H9 (cell line): ENCODE results near the gene OR2V1. TPM values are rescaled to one million over a fixed set of nuclear protein-coding genes. Genes with fewer than 3 reads are reported as not detected.
A peak's percentile ranks its signal among the peaks of the same experiment; 100 is the strongest.
"Not testable (repeated sequence)": the region's sequence is repeated elsewhere in the genome, so short reads cannot be mapped to it uniquely, and the experiment has no call there.

ENCODE experiments used
- DNase-seq: peaks from one replicate; pipeline ENCODE4 v3.0.0-alpha.2; 2017
- H2AFZ ChIP-seq: one replicate; pipeline ENCODE4 v1.6.1; 2013; ENCODE audit warnings: mild to moderate bottlenecking, low read length, control low read depth, moderate library complexity
- H2AK5ac ChIP-seq: 2 replicates; pipeline ENCODE4 v1.6.1; 2013; ENCODE audit warnings: low read length, control low read depth, mixed read lengths; ENCODE audit not compliant: insufficient read length
- H2BK120ac ChIP-seq: one replicate; pipeline ENCODE4 v1.6.1; 2013; ENCODE audit warnings: low read depth, mild to moderate bottlenecking, low read length, control low read depth, inconsistent platforms; ENCODE audit not compliant: poor library complexity, severe bottlenecking
- H2BK12ac ChIP-seq: 2 replicates; pipeline ENCODE4 v1.6.1; 2013; ENCODE audit warnings: low read length, control low read depth, mixed read lengths, low read depth; ENCODE audit not compliant: insufficient read length
- H2BK15ac ChIP-seq: 2 replicates; pipeline ENCODE4 v1.6.1; 2013; ENCODE audit warnings: low read depth, low read length, control low read depth
- H2BK20ac ChIP-seq: one replicate; pipeline ENCODE4 v1.6.1; 2013; ENCODE audit warnings: low read depth, mild to moderate bottlenecking, low read length, control low read depth, inconsistent platforms; ENCODE audit not compliant: poor library complexity, severe bottlenecking
- H2BK5ac ChIP-seq: 2 replicates; pipeline ENCODE4 v1.6.1; 2013; ENCODE audit warnings: low read length, control low read depth, mixed read lengths; ENCODE audit not compliant: insufficient read length
- H3K14ac ChIP-seq: 2 replicates; pipeline ENCODE4 v1.6.1; 2013; ENCODE audit warnings: low read length, control low read depth; ENCODE audit not compliant: insufficient read depth
- H3K18ac ChIP-seq: 2 replicates; pipeline ENCODE4 v1.6.1; 2013; ENCODE audit warnings: low read depth, mild to moderate bottlenecking, mixed read lengths, low read length, control low read depth; ENCODE audit not compliant: insufficient read length
- H3K23ac ChIP-seq: 2 replicates; pipeline ENCODE4 v1.6.1; 2013; ENCODE audit warnings: low read length, control low read depth, mixed read lengths, low read depth; ENCODE audit not compliant: insufficient read length
- H3K23me2 ChIP-seq: 2 replicates; pipeline ENCODE4 v1.6.1; 2013; ENCODE audit warnings: low read depth, mild to moderate bottlenecking, mixed read lengths, low read length, control low read depth; ENCODE audit not compliant: insufficient read length, poor library complexity, severe bottlenecking
- H3K27ac ChIP-seq: 2 replicates; pipeline ENCODE4 v1.5.1; 2013; ENCODE audit warnings: low read length, control low read depth, mixed read lengths, low read depth; ENCODE audit not compliant: insufficient read length
- H3K27me3 ChIP-seq: 2 replicates; pipeline ENCODE4 v1.6.1; 2013; ENCODE audit warnings: low read length, control low read depth, inconsistent platforms; ENCODE audit not compliant: insufficient read depth
- H3K4ac ChIP-seq: 2 replicates; pipeline ENCODE4 v1.6.1; 2013; ENCODE audit warnings: low read depth, mild to moderate bottlenecking, control low read depth, inconsistent platforms, low read length, moderate library complexity
- H3K4me1 ChIP-seq: 2 replicates; pipeline ENCODE4 v1.6.1; 2013; ENCODE audit warnings: low read length, control low read depth, inconsistent platforms; ENCODE audit not compliant: insufficient read depth
- H3K4me2 ChIP-seq: 2 replicates; pipeline ENCODE4 v1.6.1; 2013; ENCODE audit warnings: low read length, control low read depth, mixed read lengths; ENCODE audit not compliant: insufficient read length, insufficient read depth
- H3K56ac ChIP-seq: 2 replicates; pipeline ENCODE4 v1.6.1; 2013; ENCODE audit warnings: low read depth, mild to moderate bottlenecking, mixed read lengths, low read length, control low read depth; ENCODE audit not compliant: insufficient read length
- H3K79me1 ChIP-seq: 2 replicates; pipeline ENCODE4 v1.6.1; 2013; ENCODE audit warnings: low read depth, mild to moderate bottlenecking, moderate library complexity, low read length, control low read depth, inconsistent platforms; ENCODE audit not compliant: insufficient read depth, poor library complexity, severe bottlenecking
- H3K79me2 ChIP-seq: 2 replicates; pipeline ENCODE4 v1.6.1; 2013; ENCODE audit warnings: low read length, control low read depth, inconsistent platforms; ENCODE audit not compliant: insufficient read depth
- H3K9ac ChIP-seq: 2 replicates; pipeline ENCODE4 v1.6.1; 2013; ENCODE audit warnings: low read length, control low read depth, mixed read lengths; ENCODE audit not compliant: insufficient read length; ENCODE audit errors: extremely low read depth
- H3K9me3 ChIP-seq: one replicate; pipeline ENCODE4 v1.6.1; 2013; ENCODE audit warnings: low read depth, low read length, inconsistent platforms; ENCODE audit not compliant: control insufficient read depth
- H3T11ph ChIP-seq: one replicate; pipeline ENCODE4 v1.6.1; 2013; ENCODE audit warnings: mild to moderate bottlenecking, low read length, control low read depth, inconsistent platforms
- H4K20me1 ChIP-seq: one replicate; pipeline ENCODE4 v1.6.1; 2013; ENCODE audit not compliant: control insufficient read depth, insufficient read length, insufficient read depth
- H4K5ac ChIP-seq: 2 replicates; pipeline ENCODE4 v1.6.1; 2013; ENCODE audit warnings: low read depth, mild to moderate bottlenecking, mixed read lengths, low read length, control low read depth; ENCODE audit not compliant: insufficient read length
- H4K8ac ChIP-seq: replicated peaks from 2 replicates; pipeline ENCODE4 v1.6.1; 2013; ENCODE audit warnings: low read length, control low read depth, mixed read lengths, low read depth; ENCODE audit not compliant: insufficient read length
- H4K91ac ChIP-seq: 2 replicates; pipeline ENCODE4 v1.6.1; 2013; ENCODE audit warnings: low read depth, mild to moderate bottlenecking, moderate library complexity, mixed read lengths, low read length, control low read depth; ENCODE audit not compliant: insufficient read length
- H3K27ac Mint-ChIP-seq, 3 experiments: 2 replicates in 2 of 3; 3 replicates in 1 of 3; pipeline ENCODE4 v1.8.0; 2020 to 2021; ENCODE audit warnings: mixed read lengths in 3 of 3, mild to moderate bottlenecking in 1 of 3, moderate library complexity in 1 of 3
- H3K27me3 Mint-ChIP-seq: 2 replicates; pipeline ENCODE4 v1.8.0; 2021; ENCODE audit warnings: low read depth, mild to moderate bottlenecking, moderate library complexity, mixed read lengths
- H3K36me3 Mint-ChIP-seq, 3 experiments: 2 replicates in 2 of 3; 3 replicates in 1 of 3; pipeline ENCODE4 v1.8.0; 2020 to 2021; ENCODE audit warnings: low read depth in 3 of 3, mixed read lengths in 3 of 3; ENCODE audit not compliant: insufficient read depth in 1 of 3
- H3K4me1 Mint-ChIP-seq, 2 experiments: 2 replicates each; pipeline ENCODE4 v1.8.0; 2020; ENCODE audit warnings: mixed read lengths in 2 of 2
- H3K4me3 Mint-ChIP-seq, 2 experiments: 2 replicates in 1 of 2; 3 replicates in 1 of 2; pipeline ENCODE4 v1.8.0; 2020 to 2021; ENCODE audit warnings: mild to moderate bottlenecking in 2 of 2, mixed read lengths in 2 of 2, moderate library complexity in 1 of 2
- H3K9me3 Mint-ChIP-seq, 2 experiments: 2 replicates in 1 of 2; 3 replicates in 1 of 2; pipeline ENCODE4 v1.8.0; 2020; ENCODE audit warnings: mild to moderate bottlenecking in 2 of 2, mixed read lengths in 2 of 2, moderate library complexity in 1 of 2
- WGBS: extraction: QIAGEN DNeasy Blood & Tissue Kit; methylation state at CpG from one replicate; pipeline ENCODE4 v1.1.7; 2013; ENCODE audit warnings: missing lambda C conversion rate, low lambda C conversion rate, mixed read lengths; ENCODE audit not compliant: insufficient read length; ENCODE audit errors: extremely low coverage; 5-methylcytosine and 5-hydroxymethylcytosine counted together
- long read RNA-seq: library from polyadenylated mRNA; unstranded; transcript quantifications from one replicate; pipeline ENCODE4 v2.0.0, GENCODE V29; 2020
- total RNA-seq: library from RNA; stranded (reverse); gene quantifications from 2 replicates; pipeline ENCODE4 v1.2.1, GENCODE V29; 2021
- TF ChIP-seq, protein P1 (sequence below): fragments of 200-600 bp; sonication (generic); conservative IDR thresholded peaks from 3 replicates; pipeline ENCODE4 v1.8.0; 2021; ENCODE audit warnings: antibody characterized with exemption, mild to moderate bottlenecking

The OR2V1 gene, protein sequence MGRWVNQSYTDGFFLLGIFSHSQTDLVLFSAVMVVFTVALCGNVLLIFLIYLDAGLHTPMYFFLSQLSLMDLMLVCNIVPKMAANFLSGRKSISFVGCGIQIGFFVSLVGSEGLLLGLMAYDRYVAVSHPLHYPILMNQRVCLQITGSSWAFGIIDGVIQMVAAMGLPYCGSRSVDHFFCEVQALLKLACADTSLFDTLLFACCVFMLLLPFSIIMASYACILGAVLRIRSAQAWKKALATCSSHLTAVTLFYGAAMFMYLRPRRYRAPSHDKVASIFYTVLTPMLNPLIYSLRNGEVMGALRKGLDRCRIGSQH
- total RNA-seq: not detected in 2 replicates
- long read RNA-seq: 0 reads

DNA sequence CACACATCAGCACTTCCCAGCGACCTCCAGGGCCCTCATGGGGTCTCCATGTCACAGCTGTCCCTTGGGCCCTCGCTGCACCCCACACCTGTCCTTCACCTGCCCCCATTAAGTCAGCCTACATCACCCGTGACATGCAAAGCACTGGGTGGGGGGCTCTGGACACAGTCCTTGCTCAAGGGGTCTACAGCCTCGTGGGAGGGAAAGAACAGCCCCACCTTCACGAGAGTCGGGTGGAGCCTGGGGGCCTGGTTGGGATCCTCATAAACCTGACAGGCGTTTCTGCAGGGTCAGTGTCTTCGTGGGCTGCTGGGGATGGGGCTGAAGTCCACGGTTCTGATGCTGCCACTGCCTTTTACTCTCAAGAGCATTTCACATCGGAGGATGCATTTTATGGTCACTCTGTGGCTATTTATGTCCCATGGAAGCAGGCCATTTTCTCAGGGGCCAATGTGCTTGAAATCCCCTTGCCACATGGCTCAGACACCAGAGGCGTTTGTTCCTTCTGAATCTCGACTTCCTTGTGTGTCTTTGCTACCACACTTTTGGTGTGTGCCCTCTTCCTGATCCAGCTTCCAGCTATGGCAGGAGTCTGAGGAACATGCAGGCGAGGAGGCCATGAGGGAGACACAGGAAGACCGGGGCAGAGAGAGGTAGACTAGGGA, at the start of gene OR2V1:
OR2V1 (minus strand) TSS at position 338 of the 665 bp plus-strand sequence. CDS start 5,865 bp downstream, outside the sequence.
- H3K79me1 ChIP-seq: no peaks in the 10 kb centered on the region
- H2AK5ac ChIP-seq: no peak within 1 kb of the TSS
- H2BK12ac ChIP-seq: no peak within 1 kb of the TSS
- H3K4ac ChIP-seq: no peak within 1 kb of the TSS
- no CpG with 5 or more reads among the region's 14 CpGs for WGBS
- H3K18ac ChIP-seq: no peak within 1 kb of the TSS
- H3K27ac ChIP-seq: no peak within 1 kb of the TSS
- H2BK120ac ChIP-seq: no peak within 1 kb of the TSS
- Mint-ChIP-seq H3K36me3 (no peaks in the 10 kb centered on the region), H3K4me1 (peaks cover 0 to 10% of the 10 kb centered on the region in 2 experiments; a peak in 1 of 4 replicates), H3K4me3 (no peak within 1 kb of the TSS), H3K27ac (no peak within 1 kb of the TSS), H3K9me3 (peaks cover 0 to 7% of the 10 kb centered on the region in 2 experiments; a peak in 2 of 5 replicates), H3K27me3 (peaks cover 39% of the 10 kb centered on the region)
- no peak within 1 kb of the TSS for H3T11ph ChIP-seq
- H3K4me1 ChIP-seq: no peaks in the 10 kb centered on the region
- no peak for DNase-seq
- H3K9me3 ChIP-seq: no peaks in the 10 kb centered on the region
- H3K23ac ChIP-seq: no peak within 1 kb of the TSS
- H3K9ac ChIP-seq: no peak within 1 kb of the TSS
- no peak within 1 kb of the TSS for H2BK20ac ChIP-seq
- H4K8ac ChIP-seq: no peak within 1 kb of the TSS
- no peak within 1 kb of the TSS for H3K4me2 ChIP-seq
- H4K91ac ChIP-seq: no peak within 1 kb of the TSS
- TF ChIP-seq, protein P1, sequence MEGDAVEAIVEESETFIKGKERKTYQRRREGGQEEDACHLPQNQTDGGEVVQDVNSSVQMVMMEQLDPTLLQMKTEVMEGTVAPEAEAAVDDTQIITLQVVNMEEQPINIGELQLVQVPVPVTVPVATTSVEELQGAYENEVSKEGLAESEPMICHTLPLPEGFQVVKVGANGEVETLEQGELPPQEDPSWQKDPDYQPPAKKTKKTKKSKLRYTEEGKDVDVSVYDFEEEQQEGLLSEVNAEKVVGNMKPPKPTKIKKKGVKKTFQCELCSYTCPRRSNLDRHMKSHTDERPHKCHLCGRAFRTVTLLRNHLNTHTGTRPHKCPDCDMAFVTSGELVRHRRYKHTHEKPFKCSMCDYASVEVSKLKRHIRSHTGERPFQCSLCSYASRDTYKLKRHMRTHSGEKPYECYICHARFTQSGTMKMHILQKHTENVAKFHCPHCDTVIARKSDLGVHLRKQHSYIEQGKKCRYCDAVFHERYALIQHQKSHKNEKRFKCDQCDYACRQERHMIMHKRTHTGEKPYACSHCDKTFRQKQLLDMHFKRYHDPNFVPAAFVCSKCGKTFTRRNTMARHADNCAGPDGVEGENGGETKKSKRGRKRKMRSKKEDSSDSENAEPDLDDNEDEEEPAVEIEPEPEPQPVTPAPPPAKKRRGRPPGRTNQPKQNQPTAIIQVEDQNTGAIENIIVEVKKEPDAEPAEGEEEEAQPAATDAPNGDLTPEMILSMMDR: no peak
- H2AFZ ChIP-seq: no peak within 1 kb of the TSS
- H2BK15ac ChIP-seq: no peak within 1 kb of the TSS
- no peaks in the 10 kb centered on the region for H4K20me1 ChIP-seq
- no peak within 1 kb of the TSS for H3K56ac ChIP-seq
- H3K27me3 ChIP-seq: no peaks in the 10 kb centered on the region; the same call in 1 of the 2 replicates
- H2BK5ac ChIP-seq: no peak within 1 kb of the TSS
- H3K79me2 ChIP-seq: no peaks in the 10 kb centered on the region
- H3K14ac ChIP-seq: 0 out of 2 replicates have a peak within 1 kb of the TSS, but pooled peaks have one; percentile 20
- no peaks in the 10 kb centered on the region for H3K23me2 ChIP-seq
- H4K5ac ChIP-seq: no peak within 1 kb of the TSS

DNA sequence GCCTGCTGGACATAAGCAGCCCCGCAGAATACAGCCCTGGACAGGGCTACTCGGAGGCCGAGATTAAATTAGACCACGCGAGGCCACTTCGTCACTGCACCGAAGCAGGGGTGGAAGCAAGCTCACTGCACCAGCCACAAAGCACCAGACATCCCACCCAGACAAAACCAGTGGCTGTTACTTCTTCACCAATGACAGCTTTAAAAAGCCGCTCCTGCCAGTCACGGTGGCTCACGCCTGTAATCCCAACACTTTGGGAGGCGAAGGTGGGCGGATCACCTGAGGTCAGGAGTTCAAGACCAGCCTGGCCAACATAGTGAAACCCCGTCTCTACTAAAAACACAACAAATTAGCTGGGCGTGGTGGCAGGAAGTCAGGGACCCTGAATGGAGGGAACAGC, 46.6 kb upstream of the OR2V1 start:
- H2BK120ac ChIP-seq, H3K79me1 ChIP-seq, H2AK5ac ChIP-seq, H3K4ac ChIP-seq, H2BK15ac ChIP-seq, H3K27me3 ChIP-seq, H4K20me1 ChIP-seq, H4K8ac ChIP-seq, H2AFZ ChIP-seq, H3K4me2 ChIP-seq, H2BK12ac ChIP-seq, DNase-seq, H3K56ac ChIP-seq, H3K23ac ChIP-seq, H3K23me2 ChIP-seq, H4K91ac ChIP-seq, H3K79me2 ChIP-seq, H3K18ac ChIP-seq, H2BK20ac ChIP-seq, H3K27ac ChIP-seq, H3K36me3 Mint-ChIP-seq, H3K14ac ChIP-seq, H4K5ac ChIP-seq, H2BK5ac ChIP-seq, H3K9ac ChIP-seq, H3K4me1 ChIP-seq, H3K9me3 Mint-ChIP-seq, H3T11ph ChIP-seq, H3K27ac Mint-ChIP-seq, H3K9me3 ChIP-seq: not testable (repeated sequence)
- Mint-ChIP-seq H3K27me3 (peaks cover 25% of the 10 kb centered on the region), H3K4me1 (peaks cover 11 to 12% of the 10 kb centered on the region in 2 experiments), H3K4me3 (0 out of 5 replicates have a peak overlapping the region, but pooled peaks of 1 of the 2 experiments have one; percentile 29)
- no CpG with 5 or more reads among the region's 14 CpGs for WGBS
